HG03039 (cell line): ENCODE results near the gene LRP5.
"Not testable (repeated sequence)": the region's sequence is repeated elsewhere in the genome, so short reads cannot be mapped to it uniquely, and the experiment has no call there.

Experiments
- ATAC-seq: cut with Tn5 transposase; IDR thresholded peaks from one replicate; pipeline ENCODE4 v1.9.1; 2021; ENCODE audit warnings: mild to moderate bottlenecking, moderate library complexity; ENCODE audit not compliant: unreplicated experiment

LRP5 gene

GRCh38 chr11:68282141-68282860 is 30.1 kb upstream of the LRP5 start:
- no peak for ATAC-seq

GRCh38 chr11:68282861-68283230 is 29.5 kb upstream of the LRP5 start:
- no peak for ATAC-seq

- ATAC-seq: not testable (repeated sequence)
Observed at GRCh38 chr11:68284588-68284987, 27.8 kb upstream of the LRP5 start.

GRCh38 chr11:68287419-68287818 is 25.0 kb upstream of the LRP5 start:
- ATAC-seq: no peak

GRCh38 chr11:68289456-68289855 is 22.9 kb upstream of the LRP5 start:
- no peak for ATAC-seq

GRCh38 chr11:68293708-68294107 is 18.7 kb upstream of the LRP5 start:
- ATAC-seq: no peak

- no peak for ATAC-seq
Observed at GRCh38 chr11:68295271-68295670, 17.1 kb upstream of the LRP5 start.

GRCh38 chr11:68295940-68296339 is 16.5 kb upstream of the LRP5 start:
- ATAC-seq: no peak

GRCh38 chr11:68296344-68297051 is 15.9 kb upstream of the LRP5 start:
- no peak for ATAC-seq

- ATAC-seq: no peak
Observed at GRCh38 chr11:68297052-68297378, 15.4 kb upstream of the LRP5 start.

GRCh38 chr11:68297494-68297811 is 14.9 kb upstream of the LRP5 start:
- no peak for ATAC-seq

- no peak for ATAC-seq
Observed at GRCh38 chr11:68297812-68298658, 14.4 kb upstream of the LRP5 start.

GRCh38 chr11:68298659-68299516 is 13.5 kb upstream of the LRP5 start:
- ATAC-seq: no peak

GRCh38 chr11:68299517-68299879 is 12.9 kb upstream of the LRP5 start:
- ATAC-seq: not testable (repeated sequence)

GRCh38 chr11:68300076-68300830 is 12.1 kb upstream of the LRP5 start:
- ATAC-seq: no peak

- ATAC-seq: no peak
Observed at GRCh38 chr11:68302256-68302655, 10.1 kb upstream of the LRP5 start.

GRCh38 chr11:68302670-68303069 is 9.7 kb upstream of the LRP5 start:
- ATAC-seq: no peak

- ATAC-seq: no peak
Observed at GRCh38 chr11:68303083-68303482, 9.3 kb upstream of the LRP5 start.

GRCh38 chr11:68303982-68304780 is 8.2 kb upstream of the LRP5 start:
- ATAC-seq: no peak

GRCh38 chr11:68306636-68307035 is 5.8 kb upstream of the LRP5 start:
- no peak for ATAC-seq
